DOHH2 (cell line): Measurements from ENCODE around the gene LAMA3.

Experiments
- H3F3A ChIP-seq: fragments of 200-600 bp; sonication (generic), shearing (Covaris generic); 2 replicates; pipeline ENCODE4 v1.6.0; 2016; ENCODE audit warnings: antibody characterized with exemption, mild to moderate bottlenecking; ENCODE audit not compliant: control insufficient read depth, insufficient read depth
- H3K27ac ChIP-seq: fragments of 200-600 bp; sonication (generic); 2 replicates; pipeline ENCODE4 v1.5.1; 2014; ENCODE audit warnings: low read depth, mild to moderate bottlenecking, low read length, moderate library complexity
- H3K27me3 ChIP-seq: fragments of 200-600 bp; sonication (generic); 2 replicates; pipeline ENCODE4 v1.6.1; 2014; ENCODE audit warnings: mild to moderate bottlenecking, low read length, mixed read lengths; ENCODE audit not compliant: control insufficient read depth
- H3K36me3 ChIP-seq: fragments of 200-600 bp; sonication (generic); 2 replicates; pipeline ENCODE4 v1.6.1; 2014; ENCODE audit warnings: mild to moderate bottlenecking, low read length, moderate library complexity, mixed read lengths; ENCODE audit not compliant: control insufficient read depth
- H3K4me1 ChIP-seq: fragments of 200-600 bp; sonication (generic); 2 replicates; pipeline ENCODE4 v1.6.1; 2014; ENCODE audit warnings: mild to moderate bottlenecking, low read length, mixed read lengths; ENCODE audit not compliant: control insufficient read depth
- H3K4me2 ChIP-seq: fragments of 200-600 bp; sonication (generic); 2 replicates; pipeline ENCODE4 v1.6.0; 2014; ENCODE audit warnings: mild to moderate bottlenecking, low read length, moderate library complexity
- H3K4me3 ChIP-seq: fragments of 200-600 bp; sonication (generic); 2 replicates; pipeline ENCODE4 v1.5.1; 2014; ENCODE audit warnings: mild to moderate bottlenecking, low read length, mixed read lengths
- H3K79me2 ChIP-seq: fragments of 200-600 bp; sonication (generic); 2 replicates; pipeline ENCODE4 v1.6.1; 2014; ENCODE audit warnings: mild to moderate bottlenecking, low read length, mixed read lengths; ENCODE audit not compliant: control insufficient read depth
- H3K9me2 ChIP-seq: fragments of 200-600 bp; sonication (generic); replicated peaks from 2 replicates; pipeline ENCODE4 v1.6.1; 2014; ENCODE audit warnings: mild to moderate bottlenecking, low read length, mixed read lengths; ENCODE audit not compliant: control insufficient read depth
- H3K9me3 ChIP-seq: fragments of 200-600 bp; sonication (generic); 2 replicates; pipeline ENCODE4 v1.6.1; 2014; ENCODE audit warnings: antibody characterized with exemption, low read length, mixed read lengths; ENCODE audit not compliant: control insufficient read depth, insufficient read depth
- H4K20me1 ChIP-seq: fragments of 200-600 bp; sonication (generic); 2 replicates; pipeline ENCODE4 v1.6.0; 2014; ENCODE audit warnings: low read depth, mild to moderate bottlenecking, antibody characterized with exemption, low read length, moderate library complexity; ENCODE audit not compliant: control insufficient read depth, insufficient read depth
- CTCF ChIP-seq: fragments of 200-600 bp; sonication (generic); IDR thresholded peaks from one replicate; pipeline ENCODE4 v1.5.1; 2014; ENCODE audit warnings: antibody characterized with exemption, mild to moderate bottlenecking, low read depth, low read length; ENCODE audit not compliant: poor library complexity, severe bottlenecking
- EZH2phosphoT487 ChIP-seq: fragments of 200-600 bp; sonication (generic); IDR thresholded peaks from 2 replicates; pipeline ENCODE4 v1.6.1; 2017; ENCODE audit warnings: borderline replicate concordance, mild to moderate bottlenecking, antibody characterized with exemption, low read length, moderate library complexity, mixed read lengths

The LAMA3 gene

GRCh38 chr18:23793985-23794867 lies 105.0 kb downstream of the LAMA3 start:
- Histone ChIP-seq H3K27ac (no peak overlapping the region), H3K79me2 (no peaks in the 10 kb centered on the region), H3K9me2 (no peaks in the 10 kb centered on the region), H3K4me2 (no peak overlapping the region), H3F3A (no peaks in the 10 kb centered on the region), H3K9me3 (no peaks in the 10 kb centered on the region), H3K4me1 (no peaks in the 10 kb centered on the region), H4K20me1 (no peaks in the 10 kb centered on the region), H3K27me3 (no peaks in the 10 kb centered on the region; the same call in 1 of the 2 replicates), H3K36me3 (no peaks in the 10 kb centered on the region), H3K4me3 (no peak overlapping the region)
- TF ChIP-seq EZH2phosphoT487 (no peak), CTCF (no peak)

GRCh38 chr18:23798249-23798648 lies 109.0 kb downstream of the LAMA3 start:
- no peaks in the 10 kb centered on the region for H4K20me1 ChIP-seq
- TF ChIP-seq EZH2phosphoT487 (no peak), CTCF (no peak)
- no peak overlapping the region for H3K4me3 ChIP-seq
- no peaks in the 10 kb centered on the region; the same call in 1 of the 2 replicates for H3K27me3 ChIP-seq
- H3K36me3 ChIP-seq, result no peaks in the 10 kb centered on the region
- no peaks in the 10 kb centered on the region for H3K9me3 ChIP-seq
- no peaks in the 10 kb centered on the region for H3F3A ChIP-seq
- no peak overlapping the region for H3K27ac ChIP-seq
- H3K4me1 ChIP-seq, result no peaks in the 10 kb centered on the region
- H3K9me2 ChIP-seq, result no peaks in the 10 kb centered on the region
- no peak overlapping the region for H3K4me2 ChIP-seq
- H3K79me2 ChIP-seq, result no peaks in the 10 kb centered on the region

- TF ChIP-seq CTCF, result no peak
- TF ChIP-seq EZH2phosphoT487, result no peak
- Histone ChIP-seq H3K4me2 (no peak overlapping the region), H3K4me3 (no peak overlapping the region)
Measured at GRCh38 chr18:23798824-23799223, 109.6 kb downstream of the LAMA3 start.

More at GRCh38 chr18:23798824-23799223, 109.6 kb downstream of the LAMA3 start:
- no peak overlapping the region for H3K27ac ChIP-seq
- no peaks in the 10 kb centered on the region for H3K9me3 ChIP-seq
- no peaks in the 10 kb centered on the region for H3K9me2 ChIP-seq
- no peaks in the 10 kb centered on the region for H3K4me1 ChIP-seq
- no peaks in the 10 kb centered on the region for H3K79me2 ChIP-seq
- no peaks in the 10 kb centered on the region for H3F3A ChIP-seq
- no peaks in the 10 kb centered on the region; the same call in 1 of the 2 replicates for H3K27me3 ChIP-seq
- H3K36me3 ChIP-seq, result no peaks in the 10 kb centered on the region
- no peaks in the 10 kb centered on the region for H4K20me1 ChIP-seq
